Neural crest cell (in vitro differentiated cells): ENCODE data around the gene CYTH2. TPM values are rescaled to one million over a fixed set of nuclear protein-coding genes. Genes with fewer than 3 reads are reported as not detected.

Experiments
- DNase-seq: peaks from one replicate; pipeline ENCODE4 v3.0.0; 2021; ENCODE audit warnings: low read depth, mixed read lengths, low spot score
- H3K27ac Mint-ChIP-seq: one replicate; pipeline ENCODE4 v1.8.0; 2021; ENCODE audit warnings: mild to moderate bottlenecking, mixed read lengths; ENCODE audit not compliant: unreplicated experiment
- H3K27me3 Mint-ChIP-seq: 2 replicates; pipeline ENCODE4 v1.8.0; 2021; ENCODE audit warnings: low read depth, mild to moderate bottlenecking, mixed read lengths
- H3K36me3 Mint-ChIP-seq: 2 replicates; pipeline ENCODE4 v1.8.0; 2021; ENCODE audit warnings: low read depth, mild to moderate bottlenecking, mixed read lengths
- H3K4me1 Mint-ChIP-seq: 2 replicates; pipeline ENCODE4 v1.8.0; 2021; ENCODE audit warnings: mixed read lengths
- H3K4me3 Mint-ChIP-seq: one replicate; pipeline ENCODE4 v1.8.0; 2021; ENCODE audit warnings: mild to moderate bottlenecking, mixed read lengths
- H3K9me3 Mint-ChIP-seq: 2 replicates; pipeline ENCODE4 v1.8.0; 2021; ENCODE audit warnings: mixed read lengths
- long read RNA-seq: library from polyadenylated mRNA; unstranded; transcript quantifications from one replicate; pipeline ENCODE4 v2.0.0, GENCODE V29; 2020
- total RNA-seq: library from RNA; stranded (reverse); gene quantifications from 2 replicates; pipeline ENCODE4 v1.2.1, GENCODE V29; 2021
- TF ChIP-seq, protein P1 (sequence below): fragments of 200-600 bp; sonication (generic); conservative IDR thresholded peaks from 2 replicates; pipeline ENCODE4 v1.5.0; 2021; ENCODE audit warnings: antibody characterized with exemption, mild to moderate bottlenecking

The CYTH2 gene, protein sequence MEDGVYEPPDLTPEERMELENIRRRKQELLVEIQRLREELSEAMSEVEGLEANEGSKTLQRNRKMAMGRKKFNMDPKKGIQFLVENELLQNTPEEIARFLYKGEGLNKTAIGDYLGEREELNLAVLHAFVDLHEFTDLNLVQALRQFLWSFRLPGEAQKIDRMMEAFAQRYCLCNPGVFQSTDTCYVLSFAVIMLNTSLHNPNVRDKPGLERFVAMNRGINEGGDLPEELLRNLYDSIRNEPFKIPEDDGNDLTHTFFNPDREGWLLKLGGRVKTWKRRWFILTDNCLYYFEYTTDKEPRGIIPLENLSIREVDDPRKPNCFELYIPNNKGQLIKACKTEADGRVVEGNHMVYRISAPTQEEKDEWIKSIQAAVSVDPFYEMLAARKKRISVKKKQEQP
- total RNA-seq, result 172 and 196 TPM in 2 replicates
- long read RNA-seq, full-length matches to known transcripts, result 43 of 56 reads
- long read RNA-seq, partial matches to known transcripts, result 11 of 56 reads
- long read RNA-seq, other reads (novel, unspliced or antisense), result 2 of 56 reads

DNA sequence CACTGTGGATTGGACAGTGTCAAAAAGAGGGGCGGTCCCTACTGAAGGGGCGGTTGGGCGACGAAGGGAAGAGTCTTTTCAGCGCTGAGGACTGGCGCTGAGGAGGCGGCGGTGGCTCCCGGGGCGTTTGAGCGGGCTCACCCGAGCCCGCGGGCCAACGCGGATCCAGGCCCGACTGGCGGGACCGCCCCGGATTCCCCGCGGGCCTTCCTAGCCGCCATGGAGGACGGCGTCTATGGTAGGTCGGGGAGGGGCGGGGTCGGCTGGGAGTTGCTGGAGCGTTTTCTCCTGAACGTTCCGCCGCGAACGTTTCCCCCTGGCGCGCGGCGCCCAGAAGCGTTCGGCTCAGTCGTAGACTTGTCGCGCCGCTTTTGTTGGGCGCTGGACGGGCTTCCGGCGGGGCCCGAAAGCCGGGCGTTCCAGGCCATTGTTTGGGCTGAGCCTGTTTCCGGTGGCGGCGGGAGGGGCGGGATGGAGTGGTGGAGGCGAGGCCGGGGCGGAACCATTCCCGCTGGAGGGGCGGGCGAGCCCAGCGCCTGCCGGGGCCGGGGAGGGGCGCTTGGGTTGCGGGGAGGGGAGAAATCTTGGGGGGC, at the start of gene CYTH2:
CYTH2 (plus strand) TSS at position 81 of the 593 bp plus-strand sequence; CDS start at position 220, 139 bp downstream.
- peak within 1 kb of the TSS; percentile 98 for H3K4me3 Mint-ChIP-seq
- TF ChIP-seq, protein P1, sequence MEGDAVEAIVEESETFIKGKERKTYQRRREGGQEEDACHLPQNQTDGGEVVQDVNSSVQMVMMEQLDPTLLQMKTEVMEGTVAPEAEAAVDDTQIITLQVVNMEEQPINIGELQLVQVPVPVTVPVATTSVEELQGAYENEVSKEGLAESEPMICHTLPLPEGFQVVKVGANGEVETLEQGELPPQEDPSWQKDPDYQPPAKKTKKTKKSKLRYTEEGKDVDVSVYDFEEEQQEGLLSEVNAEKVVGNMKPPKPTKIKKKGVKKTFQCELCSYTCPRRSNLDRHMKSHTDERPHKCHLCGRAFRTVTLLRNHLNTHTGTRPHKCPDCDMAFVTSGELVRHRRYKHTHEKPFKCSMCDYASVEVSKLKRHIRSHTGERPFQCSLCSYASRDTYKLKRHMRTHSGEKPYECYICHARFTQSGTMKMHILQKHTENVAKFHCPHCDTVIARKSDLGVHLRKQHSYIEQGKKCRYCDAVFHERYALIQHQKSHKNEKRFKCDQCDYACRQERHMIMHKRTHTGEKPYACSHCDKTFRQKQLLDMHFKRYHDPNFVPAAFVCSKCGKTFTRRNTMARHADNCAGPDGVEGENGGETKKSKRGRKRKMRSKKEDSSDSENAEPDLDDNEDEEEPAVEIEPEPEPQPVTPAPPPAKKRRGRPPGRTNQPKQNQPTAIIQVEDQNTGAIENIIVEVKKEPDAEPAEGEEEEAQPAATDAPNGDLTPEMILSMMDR, result no peak
- DNase-seq, result peak; percentile 78
- H3K4me1 Mint-ChIP-seq, result peaks cover 30% of the 10 kb centered on the region
- peaks cover 6% of the 10 kb centered on the region for H3K27me3 Mint-ChIP-seq
- H3K9me3 Mint-ChIP-seq, result no peaks in the 10 kb centered on the region
- H3K36me3 Mint-ChIP-seq, result peaks cover 14% of the 10 kb centered on the region
- H3K27ac Mint-ChIP-seq, result peak within 1 kb of the TSS; percentile 99

DNA sequence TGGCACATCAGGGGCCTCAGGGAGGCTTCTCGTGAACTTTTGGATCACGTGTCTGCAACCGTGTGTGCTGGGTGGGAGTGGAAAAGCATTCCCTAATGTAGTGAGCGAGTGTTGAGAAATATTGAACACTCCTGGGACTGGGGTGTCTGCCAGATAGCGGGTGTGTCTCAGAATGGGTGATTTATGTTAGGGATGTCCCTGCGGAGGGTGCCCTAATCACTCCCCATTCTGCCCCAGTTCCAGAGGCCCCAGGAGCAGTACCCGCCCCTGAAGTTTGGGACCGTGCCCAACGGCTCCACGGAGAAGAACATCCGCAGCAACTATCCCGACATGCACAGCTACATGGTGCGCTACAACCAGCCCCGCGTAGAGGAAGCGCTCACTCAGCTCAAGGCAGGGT, 47.6 kb upstream of the CYTH2 start:
- no peaks in the 10 kb centered on the region for H3K36me3 Mint-ChIP-seq
- peaks cover 4% of the 10 kb centered on the region for H3K27me3 Mint-ChIP-seq
- no peak overlapping the region for H3K4me3 Mint-ChIP-seq
- DNase-seq, result no peak
- no peaks in the 10 kb centered on the region for H3K9me3 Mint-ChIP-seq
- no peak overlapping the region for H3K27ac Mint-ChIP-seq
- TF ChIP-seq, protein P1, result no peak
- peaks cover 37% of the 10 kb centered on the region for H3K4me1 Mint-ChIP-seq

DNA sequence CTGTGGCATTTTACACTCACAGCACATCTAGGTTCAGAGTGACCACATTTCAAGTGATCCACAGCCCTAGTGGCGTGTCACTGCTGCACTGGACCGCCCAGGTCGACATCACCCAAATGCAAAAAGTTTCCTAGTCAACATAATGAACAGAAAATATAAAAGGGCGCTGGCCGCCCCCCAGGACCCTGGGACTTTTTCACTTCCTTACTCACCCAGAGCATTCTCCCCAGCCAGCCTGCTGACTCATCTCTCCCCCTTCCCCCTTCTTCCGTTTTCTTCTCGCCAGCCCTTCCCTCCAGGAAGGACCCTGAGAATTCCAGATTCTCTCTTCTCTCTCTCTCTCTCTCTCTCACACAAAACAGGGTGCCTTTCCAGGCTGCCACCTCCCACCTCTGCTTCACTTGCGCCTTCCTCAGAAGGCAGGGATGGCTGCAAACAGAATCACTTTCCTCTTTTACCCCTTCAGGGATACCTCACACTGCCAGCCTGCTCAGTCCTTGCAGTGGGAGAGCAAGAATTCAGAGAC, 44.4 kb upstream of the CYTH2 start:
- peak overlapping the region; percentile 99 for H3K27ac Mint-ChIP-seq
- no peak overlapping the region for H3K4me3 Mint-ChIP-seq
- H3K36me3 Mint-ChIP-seq, result no peaks in the 10 kb centered on the region
- TF ChIP-seq, protein P1, result no peak
- no peaks in the 10 kb centered on the region for H3K9me3 Mint-ChIP-seq
- no peaks in the 10 kb centered on the region for H3K27me3 Mint-ChIP-seq
- H3K4me1 Mint-ChIP-seq, result peaks cover 17% of the 10 kb centered on the region
- DNase-seq, result no peak

DNA sequence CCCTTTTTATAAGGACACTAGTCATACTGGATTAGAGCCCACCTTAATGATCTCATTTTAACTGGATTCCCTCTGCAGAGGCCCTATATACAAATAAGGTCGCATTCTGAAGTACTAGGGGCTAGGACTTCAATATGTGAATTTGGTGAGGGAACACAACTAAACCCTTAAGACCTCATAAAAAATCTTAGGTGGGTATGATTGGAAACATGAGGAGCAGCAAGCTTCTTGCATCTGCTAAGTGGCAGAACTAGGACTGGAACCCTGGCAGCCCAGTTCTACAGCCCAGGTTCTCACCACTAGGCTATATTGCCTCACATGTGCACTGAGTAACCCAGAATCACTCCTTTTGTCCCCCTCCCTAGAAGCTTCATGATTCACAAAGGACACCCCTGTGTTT, 40.5 kb upstream of the CYTH2 start:
- Mint-ChIP-seq H3K4me3 (no peak overlapping the region), H3K4me1 (peaks cover 12% of the 10 kb centered on the region), H3K27ac (no peak overlapping the region), H3K9me3 (peaks cover 6% of the 10 kb centered on the region), H3K27me3 (no peaks in the 10 kb centered on the region), H3K36me3 (peaks cover 4% of the 10 kb centered on the region)
- TF ChIP-seq, protein P1, result no peak
- DNase-seq, result no peak

DNA sequence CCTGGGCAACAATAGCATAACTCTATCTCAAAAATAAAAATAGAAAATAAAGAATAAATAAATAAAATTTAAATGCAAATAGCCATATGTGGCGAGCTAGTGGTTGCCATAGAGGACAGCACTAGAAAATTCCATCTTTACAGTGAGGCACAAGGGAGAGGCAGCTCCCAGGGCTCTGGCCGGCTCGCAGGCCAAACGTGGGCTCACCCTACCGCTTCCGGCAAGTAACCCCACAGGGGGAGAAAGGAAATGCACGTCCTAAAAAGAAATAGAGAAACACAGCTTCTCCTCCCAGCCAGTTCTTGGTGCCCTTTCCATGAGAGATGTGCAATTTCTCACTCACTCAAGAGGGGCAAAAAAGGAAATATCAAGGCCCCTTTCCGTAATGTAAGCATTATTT, 35.8 kb upstream of the CYTH2 start:
- H3K4me3 Mint-ChIP-seq, result no peak overlapping the region
- no peak for DNase-seq
- H3K36me3 Mint-ChIP-seq, result peaks cover 4% of the 10 kb centered on the region
- peaks cover 7% of the 10 kb centered on the region for H3K4me1 Mint-ChIP-seq
- H3K9me3 Mint-ChIP-seq, result peaks cover 6% of the 10 kb centered on the region
- H3K27me3 Mint-ChIP-seq, result no peaks in the 10 kb centered on the region
- TF ChIP-seq, protein P1, result no peak
- H3K27ac Mint-ChIP-seq, result no peak overlapping the region
